H7 (cell line): ENCODE measurements around the gene CSK. TPM values are rescaled to one million over a fixed set of nuclear protein-coding genes. Genes with fewer than 3 reads are reported as not detected.

Experiments used
- DNase-seq: peaks from one replicate; pipeline ENCODE4 v3.0.0; 2012
- H3K27me3 ChIP-seq: 2 replicates; pipeline ENCODE4 v1.6.0; 2011; ENCODE audit warnings: mild to moderate bottlenecking, low read length; ENCODE audit not compliant: control insufficient read depth, insufficient read depth
- H3K36me3 ChIP-seq: replicated peaks from 2 replicates; pipeline ENCODE4 v1.5.1; 2011; ENCODE audit warnings: low read length; ENCODE audit not compliant: control insufficient read depth, insufficient read depth
- H3K4me3 ChIP-seq: 2 replicates; pipeline ENCODE4 v1.5.1; 2011; ENCODE audit warnings: low read depth, mild to moderate bottlenecking, control low read depth, low read length, moderate library complexity; ENCODE audit not compliant: insufficient read depth
- total RNA-seq: library from RNA; depleted of rRNA; stranded (reverse); fragments of >200 nt; shearing (Covaris generic); gene quantifications from 2 replicates; pipeline ENCODE4 v1.2.3, GENCODE V29; 2014

Gene CSK
- total RNA-seq, 1 experiment from 2014 or later, result 31.8 TPM

DNA sequence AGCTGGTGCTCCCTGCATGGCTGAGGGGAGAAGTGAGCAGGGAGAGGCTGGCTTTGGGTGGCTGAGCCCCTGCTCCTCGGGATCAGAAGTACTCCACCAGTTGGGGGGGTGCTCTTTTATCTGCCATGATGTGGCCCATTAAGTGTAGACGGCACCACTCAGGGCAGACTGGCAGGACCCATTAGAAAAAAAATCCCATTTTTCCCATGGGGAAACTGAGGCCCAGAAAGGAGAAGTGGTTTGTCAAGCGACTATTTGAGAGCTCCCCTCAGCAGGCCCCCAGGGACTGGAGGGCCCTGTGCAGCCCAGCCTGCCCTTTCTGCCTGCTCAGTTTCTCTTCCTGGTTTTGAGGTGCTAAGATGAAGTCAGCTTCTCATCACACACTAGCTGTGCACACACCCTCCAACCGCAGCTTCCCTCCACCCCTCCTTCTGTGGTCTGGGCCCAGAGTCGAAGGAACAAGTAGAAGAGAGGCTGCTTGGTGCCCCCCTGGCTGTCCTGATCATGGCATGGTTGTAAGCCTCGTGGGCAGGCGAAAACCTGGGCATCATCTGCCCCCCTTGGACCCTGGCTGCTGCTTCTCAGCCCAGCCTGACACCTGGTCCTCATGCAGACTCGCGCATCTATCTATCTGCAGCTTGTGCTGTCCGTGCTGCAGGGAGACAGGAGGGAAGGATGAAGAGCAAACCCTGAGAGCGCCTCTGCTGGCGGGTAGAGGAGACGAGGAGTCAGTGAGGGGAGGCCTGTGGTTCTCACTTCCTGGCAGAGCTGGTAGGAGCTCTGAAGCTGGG, 5.6 kb downstream of the CSK start:
- peak; percentile 92 for DNase-seq
- Histone ChIP-seq H3K27me3 (no peaks in the 10 kb centered on the region; the same call in 1 of the 2 replicates), H3K36me3 (no peaks in the 10 kb centered on the region), H3K4me3 (no peak overlapping the region)

DNA sequence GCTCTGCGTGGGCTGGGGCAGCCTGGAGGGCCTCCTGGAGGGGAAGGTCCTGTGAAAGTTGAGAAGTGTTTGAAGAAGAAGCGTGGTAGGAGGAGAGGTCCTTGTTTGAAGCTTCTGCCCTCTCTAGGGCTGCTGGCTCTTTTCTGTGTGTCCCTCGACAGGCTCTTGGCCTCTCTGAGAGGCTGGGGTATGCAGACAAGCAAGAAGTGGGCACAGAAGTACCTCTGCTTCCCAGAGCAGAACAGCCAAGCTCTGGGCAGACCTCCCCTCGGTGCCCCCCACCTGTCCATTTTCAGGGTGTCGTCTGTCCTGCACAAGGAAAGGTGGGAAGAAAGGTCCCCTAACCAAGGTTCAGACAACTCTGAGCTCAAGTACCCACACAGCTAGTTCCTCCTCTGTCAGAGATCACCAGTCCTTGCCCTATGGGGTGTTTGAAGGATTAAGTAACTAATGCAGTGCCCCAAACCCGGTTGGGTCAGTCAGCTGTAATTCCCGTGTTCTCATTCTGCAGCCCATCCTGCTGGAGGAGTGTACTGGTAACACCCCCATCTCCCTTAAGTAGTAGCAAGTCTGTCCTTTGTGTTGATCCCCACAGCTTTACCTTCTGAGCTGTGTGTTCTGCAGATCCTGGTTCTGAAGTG, 6.3 kb downstream of the CSK start:
- no peaks in the 10 kb centered on the region; the same call in 1 of the 2 replicates for H3K27me3 ChIP-seq
- no peak for DNase-seq
- no peak overlapping the region for H3K4me3 ChIP-seq
- H3K36me3 ChIP-seq, result no peaks in the 10 kb centered on the region

DNA sequence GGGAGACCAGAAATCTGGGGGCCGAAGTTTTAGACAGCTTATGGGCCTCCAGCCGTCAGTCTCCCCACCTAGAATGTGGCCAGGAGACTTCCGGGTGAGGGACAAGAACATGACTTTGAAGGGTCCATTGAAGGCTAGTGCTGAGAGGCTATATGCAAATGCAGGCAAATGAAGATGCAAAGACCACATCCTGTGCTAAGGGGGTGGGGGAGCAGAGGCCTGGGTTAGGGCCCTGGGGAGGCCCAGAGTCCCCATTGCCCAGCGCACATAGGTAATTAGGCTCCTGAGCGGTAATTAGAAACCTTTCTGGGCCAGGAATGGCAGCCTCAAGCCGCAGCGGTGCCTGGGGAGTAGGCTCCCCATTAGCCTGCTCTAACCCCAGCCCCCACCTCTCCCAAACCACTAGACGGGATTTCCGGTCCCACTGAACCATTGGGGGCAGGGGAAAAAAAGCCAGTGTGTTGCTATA, 6.8 kb downstream of the CSK start:
- H3K36me3 ChIP-seq, result no peaks in the 10 kb centered on the region
- H3K4me3 ChIP-seq, result no peak overlapping the region
- DNase-seq, result peak; percentile 73
- no peaks in the 10 kb centered on the region; the same call in 1 of the 2 replicates for H3K27me3 ChIP-seq

DNA sequence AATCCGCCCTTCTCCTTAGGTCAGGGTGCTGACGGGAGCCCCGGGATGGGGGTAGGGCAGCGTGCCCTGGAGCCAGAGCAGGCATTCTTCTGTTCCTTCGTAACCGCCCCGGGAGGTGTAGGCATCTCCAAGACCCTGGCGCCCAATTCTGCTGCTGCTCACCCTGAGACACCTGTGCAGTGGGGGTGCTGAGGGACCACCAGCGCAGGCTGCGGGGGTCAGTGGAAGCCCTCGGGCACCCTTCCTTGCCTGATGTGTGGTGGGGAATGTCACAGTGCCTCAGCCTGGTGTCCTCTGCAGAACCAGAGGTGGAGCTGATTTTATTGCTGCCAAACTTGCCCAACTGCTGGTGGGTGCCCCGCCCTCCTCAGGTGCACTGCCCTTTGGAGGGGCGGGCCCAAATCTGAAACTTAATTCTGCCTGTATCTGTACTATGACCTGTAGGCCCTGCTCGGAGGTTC, 7.3 kb downstream of the CSK start:
- no peak overlapping the region for H3K4me3 ChIP-seq

DNA sequence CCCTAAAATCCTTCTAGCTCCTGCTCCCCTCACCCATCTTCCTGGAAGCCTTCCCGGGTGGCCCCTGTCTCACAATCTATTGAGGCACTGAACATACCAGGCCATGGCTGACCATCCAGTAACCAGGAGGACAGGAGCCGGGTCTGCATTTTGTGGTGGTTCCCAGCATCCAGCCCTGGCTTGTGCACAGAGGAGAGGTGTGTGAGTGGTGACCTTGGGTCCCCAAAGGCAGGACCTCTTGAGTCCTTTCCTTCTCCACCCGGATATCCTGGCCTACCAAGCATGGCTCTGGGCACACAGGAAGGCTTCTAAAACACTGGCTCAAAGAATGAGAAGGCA, 7.8 kb downstream of the CSK start:
- DNase-seq, result no peak
- no peak overlapping the region for H3K4me3 ChIP-seq
- no peaks in the 10 kb centered on the region; the same call in 1 of the 2 replicates for H3K27me3 ChIP-seq
- H3K36me3 ChIP-seq, result no peaks in the 10 kb centered on the region

More for the DNA sequence above, 7.3 kb downstream of the CSK start:
- Histone ChIP-seq H3K27me3 (no peaks in the 10 kb centered on the region; the same call in 1 of the 2 replicates), H3K36me3 (no peaks in the 10 kb centered on the region)
- DNase-seq, result no peak

DNA sequence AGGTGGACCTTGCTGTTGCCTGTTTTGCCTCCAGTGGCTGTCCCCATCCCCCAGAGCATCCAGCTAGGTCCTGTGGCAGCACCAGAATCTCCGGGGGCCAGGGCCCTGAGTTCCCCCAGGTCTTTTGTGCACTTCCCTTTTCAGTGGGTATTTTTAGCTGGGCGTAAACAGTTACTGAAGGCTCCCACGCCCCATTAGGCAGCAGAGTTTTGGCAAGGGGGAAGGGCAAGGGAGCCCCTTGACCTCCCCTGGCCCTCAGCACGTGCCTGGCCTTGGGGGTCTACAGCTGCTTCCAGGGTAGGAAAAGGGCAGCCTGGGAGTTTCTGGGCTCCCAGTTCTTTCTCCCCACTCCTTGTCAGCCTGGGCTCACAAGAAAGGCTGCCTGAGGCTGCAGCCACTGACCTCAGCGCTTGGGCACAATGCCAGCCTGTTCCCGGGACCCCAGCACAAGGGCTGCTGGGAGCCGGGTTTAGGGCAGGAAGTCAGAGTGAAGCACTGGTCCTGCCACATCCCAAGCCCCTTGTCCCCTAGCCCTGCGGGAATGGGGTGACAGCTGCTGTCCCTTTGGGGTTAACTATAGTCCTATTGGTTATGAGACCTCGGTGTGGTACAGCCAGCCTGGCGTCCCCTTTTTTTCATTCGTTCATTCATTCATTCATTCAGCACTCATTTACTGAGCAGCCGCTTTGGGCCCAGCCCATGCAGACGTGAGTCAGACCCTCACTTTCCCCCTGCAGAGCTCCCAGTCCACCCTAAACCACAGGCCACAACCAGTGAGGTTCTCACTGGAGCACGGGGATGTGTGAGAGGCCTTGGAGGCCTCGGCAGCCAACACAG, 8.4 kb downstream of the CSK start:
- no peaks in the 10 kb centered on the region; the same call in 1 of the 2 replicates for H3K27me3 ChIP-seq
- DNase-seq, result no peak
- H3K36me3 ChIP-seq, result no peaks in the 10 kb centered on the region

DNA sequence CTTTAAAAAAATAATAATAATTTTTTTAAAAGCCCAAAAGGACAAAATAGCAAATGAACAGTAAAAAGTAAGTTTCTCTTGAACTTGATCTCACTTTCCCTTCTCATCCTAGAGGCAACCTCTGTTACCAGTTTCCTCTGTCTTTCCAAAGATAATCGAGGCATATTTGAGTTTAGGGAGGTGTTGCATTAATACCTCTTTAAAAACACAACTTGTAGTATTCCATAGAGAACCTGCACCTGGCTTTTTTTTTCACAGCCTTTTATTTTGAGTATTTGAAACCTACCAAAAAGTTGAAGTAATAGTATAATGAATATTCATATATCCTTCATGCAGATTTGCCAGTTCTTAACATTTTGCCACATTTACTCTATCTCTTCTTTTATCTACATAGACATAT, 9.1 kb downstream of the CSK start:
- H3K36me3 ChIP-seq, result no peaks in the 10 kb centered on the region
- DNase-seq, result no peak
- no peaks in the 10 kb centered on the region; the same call in 1 of the 2 replicates for H3K27me3 ChIP-seq
- H3K4me3 ChIP-seq, result no peak overlapping the region

More for the DNA sequence above, 8.4 kb downstream of the CSK start:
- no peak overlapping the region for H3K4me3 ChIP-seq

DNA sequence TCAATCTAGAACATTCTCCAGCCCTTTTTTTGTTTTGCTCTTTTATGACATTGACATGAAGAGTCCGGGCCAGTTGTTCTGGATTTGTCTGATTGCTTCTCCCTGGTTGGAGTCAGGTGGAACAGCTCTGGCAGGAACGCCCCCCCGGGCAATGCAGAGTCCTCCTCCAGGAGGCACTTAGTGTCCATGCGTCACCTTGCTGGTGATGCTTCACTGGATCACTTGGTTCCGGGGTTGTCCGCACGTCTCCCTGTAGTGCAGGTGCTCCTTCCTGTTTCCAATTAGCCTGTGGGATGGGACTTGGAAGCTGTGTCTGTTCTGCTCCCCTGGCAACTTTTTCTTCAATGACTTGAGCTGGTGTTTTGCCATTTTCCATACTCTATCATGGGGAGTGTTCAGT, 9.8 kb downstream of the CSK start:
- Histone ChIP-seq H3K36me3 (no peaks in the 10 kb centered on the region), H3K4me3 (no peak overlapping the region), H3K27me3 (no peaks in the 10 kb centered on the region; the same call in 1 of the 2 replicates)
- no peak for DNase-seq

DNA sequence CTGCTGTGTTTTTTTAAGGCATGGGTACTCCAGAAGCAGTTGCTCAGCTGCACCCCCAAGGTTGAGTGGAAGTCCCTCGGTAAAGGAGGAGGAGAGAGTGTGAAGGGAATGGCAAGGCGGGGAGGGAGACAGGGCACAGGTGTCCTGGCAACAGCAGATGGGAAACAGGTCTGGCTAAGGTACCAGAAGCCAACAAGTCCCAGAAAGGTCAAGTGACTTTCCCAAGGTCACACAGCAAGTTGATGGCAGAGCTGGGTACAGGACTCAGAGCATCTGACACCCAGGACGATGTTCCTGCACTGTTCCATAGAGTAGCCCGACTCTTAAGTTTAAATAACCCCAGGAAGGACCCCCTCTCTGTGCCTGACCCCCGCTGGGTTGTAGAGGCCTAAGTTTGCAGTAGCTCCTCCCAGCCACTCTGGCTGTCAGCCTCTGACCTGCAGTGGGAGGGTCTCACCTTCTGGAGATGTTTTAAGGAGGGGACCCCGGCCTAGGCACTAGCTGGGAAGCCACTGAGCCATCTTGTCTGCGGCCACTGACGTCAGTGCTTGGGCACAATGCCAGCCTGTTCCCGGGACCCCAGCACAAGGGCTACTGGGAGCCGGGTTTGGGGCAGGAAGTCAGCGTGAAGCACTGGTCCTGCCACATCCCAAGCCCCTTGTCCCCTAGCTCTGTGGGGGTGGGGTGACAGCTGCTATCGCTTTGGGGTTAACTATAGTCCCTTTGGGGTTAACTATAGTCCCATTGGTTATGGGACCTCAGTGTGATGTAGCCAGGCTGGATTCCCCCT, 10.5 kb downstream of the CSK start:
- no peak for DNase-seq
- Histone ChIP-seq H3K27me3 (no peaks in the 10 kb centered on the region; the same call in 1 of the 2 replicates), H3K4me3 (no peak overlapping the region), H3K36me3 (no peaks in the 10 kb centered on the region)

DNA sequence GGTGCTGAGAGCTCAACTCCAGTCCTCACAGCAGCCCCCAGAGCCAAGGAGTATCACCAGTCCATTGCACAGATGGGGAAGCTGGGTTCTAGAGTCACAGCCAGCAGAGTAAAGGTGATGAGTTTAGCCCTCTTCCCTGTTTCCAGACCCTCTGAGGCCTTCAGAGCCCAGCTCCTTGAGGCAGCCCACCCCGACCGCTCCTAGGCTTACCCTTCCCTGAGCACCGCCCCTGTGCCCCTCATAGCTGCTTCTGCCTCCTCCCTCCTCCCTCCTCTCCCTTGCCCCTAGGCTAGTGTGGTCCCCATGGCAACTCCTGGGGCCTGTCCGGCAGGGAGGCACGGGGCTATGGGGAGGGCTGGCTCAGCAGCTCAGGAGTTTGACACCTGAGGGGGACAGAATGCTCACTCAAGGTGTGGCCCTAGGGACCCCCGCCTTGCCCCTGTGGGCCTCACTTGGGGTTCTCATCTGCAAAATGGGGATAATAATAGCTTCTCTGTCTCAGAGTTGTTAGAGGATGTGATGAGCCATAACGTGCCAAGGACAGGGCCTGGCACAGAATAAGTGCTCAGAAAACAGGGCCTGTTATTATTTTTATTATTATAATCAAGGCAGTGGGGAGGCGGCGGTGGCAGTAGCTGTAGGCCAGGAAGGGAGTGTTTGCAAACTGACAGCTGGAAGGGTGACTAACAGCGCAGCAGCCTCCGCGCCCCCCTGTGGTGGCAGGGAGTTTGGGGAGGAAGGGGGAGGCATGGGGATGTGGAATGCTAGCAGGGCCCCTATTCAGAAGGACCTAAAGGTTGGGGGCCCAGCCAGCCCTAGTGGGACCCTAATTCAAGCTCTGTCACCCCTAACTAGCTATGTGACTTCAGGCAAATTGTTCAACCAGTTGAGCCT, 11.5 kb downstream of the CSK start:
- Histone ChIP-seq H3K36me3 (no peaks in the 10 kb centered on the region), H3K27me3 (no peaks in the 10 kb centered on the region; the same call in 1 of the 2 replicates), H3K4me3 (no peak overlapping the region)
- peak; percentile 79 for DNase-seq

DNA sequence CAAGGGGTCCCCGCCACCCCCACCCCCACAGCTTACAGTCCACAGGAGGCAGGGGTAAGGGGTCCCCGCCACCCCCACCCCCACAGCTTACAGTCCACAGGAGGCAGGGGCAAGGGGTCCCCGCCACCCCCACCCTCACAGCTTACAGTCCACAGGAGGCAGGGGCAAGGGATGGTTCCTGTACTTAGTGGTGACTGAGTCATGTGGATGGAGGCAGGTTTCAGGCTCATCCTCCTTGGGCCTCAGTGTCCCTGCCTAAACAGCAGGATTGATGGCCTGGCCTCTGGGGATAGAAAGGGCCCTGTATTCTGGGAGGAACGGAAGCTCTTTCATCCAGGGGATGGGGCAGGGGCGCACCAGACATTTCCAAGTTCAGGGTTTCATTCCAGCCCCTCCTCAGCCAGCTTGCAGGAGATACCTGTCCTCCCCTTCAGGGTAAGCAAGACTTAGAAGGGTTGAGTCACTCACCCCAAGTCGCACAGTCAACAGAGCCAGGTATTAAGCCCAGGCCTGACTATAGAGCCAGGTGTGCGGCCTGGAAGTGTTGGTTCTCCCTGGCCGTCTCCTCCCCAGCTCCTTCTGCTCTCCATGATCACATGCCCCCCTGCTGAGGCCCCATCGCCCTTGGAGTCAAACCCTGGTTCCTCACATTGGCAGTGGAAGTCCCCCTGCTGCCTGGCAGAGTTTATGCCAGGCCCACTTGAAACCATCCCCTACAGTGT, 12.5 kb downstream of the CSK start:
- Histone ChIP-seq H3K27me3 (no peaks in the 10 kb centered on the region; the same call in 1 of the 2 replicates), H3K36me3 (peaks cover 2% of the 10 kb centered on the region), H3K4me3 (no peak overlapping the region)
- no peak for DNase-seq

DNA sequence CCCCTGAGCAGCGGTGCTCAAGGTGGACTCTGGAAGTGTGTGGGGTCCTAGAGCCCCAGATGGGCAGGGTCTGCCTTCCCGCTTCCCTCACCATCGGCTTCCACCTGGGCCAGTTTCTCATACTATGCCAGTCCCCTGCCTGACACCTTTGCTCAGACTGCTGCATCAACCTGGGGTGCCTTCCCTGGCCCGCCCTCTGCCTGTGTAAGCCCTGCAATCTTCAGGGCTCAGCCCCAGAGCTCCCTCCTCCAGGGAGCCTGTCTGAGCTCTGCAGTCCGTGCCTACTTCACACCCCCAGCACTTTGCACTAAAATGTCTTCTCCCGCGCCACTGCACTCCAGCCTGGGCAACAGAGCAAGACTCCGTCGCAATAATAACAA, 13.1 kb downstream of the CSK start:
- no peak for DNase-seq

More for the DNA sequence above, 13.1 kb downstream of the CSK start:
- H3K36me3 ChIP-seq, result peaks cover 4% of the 10 kb centered on the region
- no peaks in the 10 kb centered on the region for H3K27me3 ChIP-seq
- no peak overlapping the region for H3K4me3 ChIP-seq
